KMS-11 (cell line): ENCODE data around the gene MS4A4E.

Source experiments
- H2AFZ ChIP-seq: fragments of 200-600 bp; sonication (generic); 2 replicates; pipeline ENCODE4 v1.6.1; 2016; ENCODE audit warnings: antibody characterized with exemption, mixed run types, low read depth
- H3K27ac ChIP-seq: fragments of 200-600 bp; sonication (generic); 2 replicates; pipeline ENCODE4 v1.6.1; 2016; ENCODE audit warnings: mild to moderate bottlenecking, mixed run types
- H3K27me3 ChIP-seq: fragments of 200-600 bp; sonication (generic); 2 replicates; pipeline ENCODE4 v1.6.1; 2017; ENCODE audit warnings: mild to moderate bottlenecking, low read depth, mixed run types, moderate library complexity; ENCODE audit not compliant: insufficient read depth
- H3K36me3 ChIP-seq: fragments of 200-600 bp; sonication (generic); 2 replicates; pipeline ENCODE4 v1.6.1; 2017; ENCODE audit warnings: mild to moderate bottlenecking, mixed run types; ENCODE audit not compliant: insufficient read depth
- H3K4me1 ChIP-seq: fragments of 200-600 bp; sonication (generic); 2 replicates; pipeline ENCODE4 v1.6.1; 2016; ENCODE audit warnings: mild to moderate bottlenecking, low read depth, mixed run types; ENCODE audit not compliant: poor library complexity, severe bottlenecking
- H3K4me2 ChIP-seq: fragments of 200-600 bp; sonication (generic); 2 replicates; pipeline ENCODE4 v1.7.0; 2016; ENCODE audit warnings: mild to moderate bottlenecking, mixed run types
- H3K4me3 ChIP-seq: fragments of 200-600 bp; sonication (generic); IDR thresholded peaks from 2 replicates; pipeline ENCODE4 v1.6.1; 2017; ENCODE audit warnings: low read depth, low read length, mixed read lengths; ENCODE audit not compliant: insufficient read depth
- H3K79me2 ChIP-seq: fragments of 200-600 bp; sonication (generic); 2 replicates; pipeline ENCODE4 v1.6.1; 2016; ENCODE audit warnings: low read depth, mixed run types; ENCODE audit not compliant: insufficient read depth
- H3K9ac ChIP-seq: fragments of 200-600 bp; sonication (generic); 2 replicates; pipeline ENCODE4 v1.6.1; 2016; ENCODE audit warnings: mild to moderate bottlenecking, mixed run types
- H4K20me1 ChIP-seq: fragments of 200-600 bp; sonication (generic); 2 replicates; pipeline ENCODE4 v1.6.1; 2016; ENCODE audit warnings: mild to moderate bottlenecking, mixed run types; ENCODE audit not compliant: insufficient read depth
- CTCF ChIP-seq: fragments of 200-600 bp; sonication (generic); conservative IDR thresholded peaks from 2 replicates; pipeline ENCODE4 v1.6.1; 2017; ENCODE audit warnings: low read depth, mild to moderate bottlenecking, antibody characterized with exemption, low read length, moderate library complexity, mixed read lengths

MS4A4E gene

GRCh38 chr11:60221181-60221580 is 21.8 kb downstream of the MS4A4E start:
- H3K4me2 ChIP-seq, result no peak overlapping the region

DNA sequence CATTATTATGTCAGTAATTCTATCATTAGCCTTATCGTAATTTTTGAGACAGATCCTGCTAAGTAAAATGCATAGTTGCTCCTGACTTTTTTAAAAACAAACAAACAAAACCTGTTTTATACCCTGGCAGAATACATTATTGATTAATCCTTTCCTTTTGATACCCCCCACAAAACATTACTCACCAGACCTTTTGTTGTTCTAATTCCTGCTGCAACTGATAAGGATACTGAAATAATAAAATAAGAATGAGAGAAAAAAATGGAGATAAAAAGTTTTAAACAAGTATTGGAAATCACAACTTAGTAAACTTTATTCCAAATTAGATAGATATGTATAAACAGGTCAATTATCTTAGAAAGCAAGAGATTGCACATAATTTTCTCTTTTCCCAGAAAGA is 28.6 kb downstream of the MS4A4E start:
- Histone ChIP-seq H3K4me1 (no peaks in the 10 kb centered on the region), H3K36me3 (no peaks in the 10 kb centered on the region), H3K4me2 (no peak overlapping the region), H2AFZ (no peak overlapping the region), H4K20me1 (no peaks in the 10 kb centered on the region), H3K9ac (no peak overlapping the region), H3K27me3 (no peaks in the 10 kb centered on the region), H3K79me2 (no peaks in the 10 kb centered on the region), H3K27ac (no peak overlapping the region), H3K4me3 (no peak overlapping the region)
- TF ChIP-seq CTCF, result no peak

More at GRCh38 chr11:60221181-60221580, 21.8 kb downstream of the MS4A4E start:
- H4K20me1 ChIP-seq, result no peaks in the 10 kb centered on the region
- H3K27me3 ChIP-seq, result no peaks in the 10 kb centered on the region
- H3K27ac ChIP-seq, result no peak overlapping the region
- TF ChIP-seq CTCF, result no peak
- no peak overlapping the region for H2AFZ ChIP-seq
- no peaks in the 10 kb centered on the region for H3K36me3 ChIP-seq
- H3K4me1 ChIP-seq, result no peaks in the 10 kb centered on the region
- H3K9ac ChIP-seq, result no peak overlapping the region
- no peaks in the 10 kb centered on the region for H3K79me2 ChIP-seq
- H3K4me3 ChIP-seq, result no peak overlapping the region

GRCh38 chr11:60211206-60211605 is 31.7 kb downstream of the MS4A4E start:
- Histone ChIP-seq H3K27me3 (no peaks in the 10 kb centered on the region), H3K4me1 (no peaks in the 10 kb centered on the region), H2AFZ (no peak overlapping the region), H3K79me2 (no peaks in the 10 kb centered on the region), H3K4me3 (no peak overlapping the region), H3K36me3 (no peaks in the 10 kb centered on the region), H3K4me2 (no peak overlapping the region), H3K27ac (no peak overlapping the region), H3K9ac (no peak overlapping the region), H4K20me1 (no peaks in the 10 kb centered on the region)
- no peak for TF ChIP-seq CTCF

DNA sequence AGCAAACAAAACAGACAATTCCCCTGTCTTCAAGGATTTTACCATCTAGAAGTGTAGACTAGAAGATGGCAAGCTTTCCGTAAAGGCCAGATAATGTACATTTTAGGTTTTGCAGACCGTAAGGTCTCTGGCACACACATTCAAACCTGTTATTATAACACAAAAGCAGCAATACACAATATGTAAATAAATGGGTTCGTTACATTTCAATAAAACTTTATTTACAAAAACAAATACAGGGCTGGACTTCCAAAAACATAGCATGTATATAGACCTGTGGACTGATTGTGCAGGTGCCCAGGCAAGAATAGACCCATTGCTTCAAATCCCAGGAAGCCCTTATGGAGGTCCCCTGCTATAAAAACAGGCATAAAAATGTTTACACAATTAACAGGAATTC is 33.0 kb downstream of the MS4A4E start:
- no peaks in the 10 kb centered on the region for H3K79me2 ChIP-seq
- no peaks in the 10 kb centered on the region for H3K36me3 ChIP-seq
- TF ChIP-seq CTCF, result no peak
- no peak overlapping the region for H3K4me2 ChIP-seq
- no peak overlapping the region for H3K9ac ChIP-seq
- H3K27ac ChIP-seq, result no peak overlapping the region
- H3K4me1 ChIP-seq, result no peaks in the 10 kb centered on the region
- H3K4me3 ChIP-seq, result no peak overlapping the region
- no peaks in the 10 kb centered on the region for H4K20me1 ChIP-seq
- no peak overlapping the region for H2AFZ ChIP-seq
- no peaks in the 10 kb centered on the region for H3K27me3 ChIP-seq

DNA sequence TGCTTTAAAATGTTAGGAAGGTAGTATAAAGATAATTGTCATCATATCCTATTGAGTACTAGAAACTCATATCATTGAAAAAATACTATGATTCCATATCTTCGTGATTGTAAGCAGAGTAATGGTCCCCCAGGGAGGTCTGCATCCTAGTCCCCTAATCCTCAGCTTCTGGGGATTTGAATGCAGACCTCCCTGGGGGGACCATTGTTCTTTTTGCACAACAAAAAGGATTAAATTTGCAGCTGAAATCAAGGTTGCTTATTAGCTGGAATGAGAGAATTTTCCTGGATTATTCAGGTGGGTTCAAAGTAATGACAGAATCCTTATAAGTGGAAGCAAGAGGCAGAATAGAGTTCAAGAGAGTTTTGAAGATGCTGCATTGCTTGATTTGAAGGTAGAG is 34.0 kb downstream of the MS4A4E start:
- no peak for TF ChIP-seq CTCF
- H3K4me3 ChIP-seq, result no peak overlapping the region
- no peaks in the 10 kb centered on the region for H4K20me1 ChIP-seq
- H3K79me2 ChIP-seq, result no peaks in the 10 kb centered on the region
- H2AFZ ChIP-seq, result no peak overlapping the region
- no peaks in the 10 kb centered on the region for H3K27me3 ChIP-seq
- no peak overlapping the region for H3K9ac ChIP-seq
- no peaks in the 10 kb centered on the region for H3K36me3 ChIP-seq
- H3K4me2 ChIP-seq, result no peak overlapping the region
- no peaks in the 10 kb centered on the region for H3K4me1 ChIP-seq
- H3K27ac ChIP-seq, result no peak overlapping the region
